HG02642 (cell line): ENCODE measurements around the gene JAG2.

Source experiments
- ATAC-seq: cut with Tn5 transposase; IDR thresholded peaks from one replicate; pipeline ENCODE4 v1.9.1; 2021; ENCODE audit warnings: mild to moderate bottlenecking; ENCODE audit not compliant: unreplicated experiment, poor library complexity

Gene JAG2

DNA sequence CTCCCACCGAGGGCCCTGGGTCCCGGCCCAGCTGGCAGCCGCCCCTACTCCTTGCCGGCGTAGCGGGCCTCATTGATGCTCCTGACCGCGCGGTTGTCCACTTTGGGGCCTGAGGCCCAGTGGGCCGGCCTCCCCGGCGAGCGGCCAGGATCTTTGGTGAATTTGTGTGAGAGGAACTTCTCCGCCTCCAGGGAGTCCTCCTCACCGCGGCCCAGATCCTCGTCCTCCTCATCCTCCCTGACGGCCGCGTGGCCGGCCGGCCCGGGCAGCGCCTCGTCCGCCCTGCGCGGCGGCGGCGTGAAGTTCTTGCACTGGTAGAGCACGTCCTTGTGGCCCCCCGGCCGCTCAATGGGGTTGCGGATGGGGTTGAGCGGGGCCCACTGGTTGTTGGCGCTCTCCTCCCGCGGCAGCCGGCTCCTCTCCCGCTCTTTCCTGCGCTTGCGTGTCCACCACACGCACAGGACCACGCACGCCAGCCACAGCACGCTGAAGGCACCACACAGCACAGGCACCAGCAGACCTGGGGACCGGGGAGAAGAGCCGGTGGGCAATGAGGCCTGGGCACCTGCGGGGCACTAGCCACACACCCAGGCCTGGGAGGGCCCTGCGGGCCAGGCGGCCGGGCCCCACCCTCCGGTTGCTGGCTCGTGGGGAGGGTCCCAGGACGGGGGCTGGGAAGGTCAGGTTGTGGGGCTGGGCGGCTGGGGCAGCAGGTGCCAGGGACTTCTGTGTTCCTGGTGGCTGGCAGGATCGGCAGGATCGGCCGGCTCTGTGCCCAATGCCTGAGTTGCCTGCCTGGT lies 25.7 kb downstream of the JAG2 start:
- no peak for ATAC-seq

DNA sequence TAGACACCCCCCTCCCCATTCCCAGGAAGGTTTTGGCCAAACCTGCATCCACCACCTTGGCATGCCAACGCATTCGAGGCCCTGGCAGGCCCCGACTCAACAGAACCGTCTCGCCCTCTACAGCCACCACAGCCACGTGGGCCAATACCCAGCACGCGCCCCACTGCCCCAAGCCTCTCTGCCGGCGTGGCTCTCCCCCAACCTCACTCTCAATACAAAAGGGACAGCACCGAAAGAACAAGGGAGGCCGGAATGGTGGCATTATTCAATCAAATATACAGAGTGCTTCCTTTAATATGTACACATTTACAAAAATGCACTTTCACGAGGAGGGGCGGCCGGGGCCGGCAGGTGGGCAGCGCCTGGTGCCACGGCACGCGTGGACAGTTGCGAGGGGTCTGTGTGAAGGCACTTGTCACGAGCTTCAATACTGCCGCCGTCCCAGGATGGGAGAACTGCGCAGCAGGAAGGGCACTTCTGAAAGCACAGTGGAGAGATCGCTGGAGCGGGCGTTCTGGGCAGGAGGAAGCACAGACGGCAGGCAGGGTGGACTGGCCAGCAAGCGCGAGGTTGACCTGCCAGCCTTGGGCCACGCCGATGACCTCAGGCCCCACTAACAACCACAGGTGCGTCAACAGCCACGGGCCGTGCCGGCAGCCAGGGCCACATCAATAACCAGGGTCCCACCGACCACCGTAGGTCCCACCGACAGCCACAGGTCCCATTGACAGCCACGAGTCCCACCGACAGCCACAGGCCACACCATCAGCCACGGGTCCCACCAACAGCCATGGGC lies 26.9 kb downstream of the JAG2 start:
- ATAC-seq, result no peak

DNA sequence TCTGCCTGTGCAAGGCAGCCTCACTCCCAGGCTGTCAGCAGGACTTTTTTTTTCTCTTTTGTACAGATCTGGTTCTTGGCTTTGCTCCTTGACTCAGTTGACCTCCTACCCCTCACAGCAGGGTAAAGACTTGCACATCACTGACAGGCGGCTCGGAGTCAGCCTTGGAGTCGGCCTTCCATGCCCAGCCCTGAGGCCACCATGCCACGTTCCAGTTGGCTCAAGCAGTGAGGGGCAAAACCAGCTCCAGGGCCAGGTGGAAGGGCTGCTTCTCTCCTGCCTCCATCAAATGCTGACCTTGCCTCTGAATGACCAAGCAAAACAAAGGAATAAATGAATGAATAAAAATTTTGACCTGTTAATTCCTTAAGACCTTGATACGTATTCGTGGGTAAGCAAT lies 27.6 kb downstream of the JAG2 start:
- ATAC-seq, result no peak

DNA sequence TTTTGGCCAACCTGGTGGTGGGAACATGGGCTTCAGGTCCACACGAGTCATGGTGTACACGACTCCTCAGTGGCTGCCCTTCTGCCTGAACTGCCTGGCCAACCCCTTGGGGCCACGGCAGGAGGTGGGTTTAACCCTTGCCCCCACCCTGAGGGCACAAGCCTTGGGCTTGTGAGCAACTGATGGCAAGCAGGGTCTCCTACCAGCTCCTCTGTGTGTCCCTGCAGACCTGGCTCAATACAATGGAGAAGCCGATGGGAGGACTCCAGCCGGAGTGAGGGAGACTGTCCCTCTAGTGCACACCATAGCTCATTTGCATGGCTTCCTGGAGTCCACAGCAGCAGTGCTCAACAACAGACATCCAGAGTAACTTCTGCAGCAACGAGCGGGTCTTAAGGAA lies 28.0 kb downstream of the JAG2 start:
- no peak for ATAC-seq

DNA sequence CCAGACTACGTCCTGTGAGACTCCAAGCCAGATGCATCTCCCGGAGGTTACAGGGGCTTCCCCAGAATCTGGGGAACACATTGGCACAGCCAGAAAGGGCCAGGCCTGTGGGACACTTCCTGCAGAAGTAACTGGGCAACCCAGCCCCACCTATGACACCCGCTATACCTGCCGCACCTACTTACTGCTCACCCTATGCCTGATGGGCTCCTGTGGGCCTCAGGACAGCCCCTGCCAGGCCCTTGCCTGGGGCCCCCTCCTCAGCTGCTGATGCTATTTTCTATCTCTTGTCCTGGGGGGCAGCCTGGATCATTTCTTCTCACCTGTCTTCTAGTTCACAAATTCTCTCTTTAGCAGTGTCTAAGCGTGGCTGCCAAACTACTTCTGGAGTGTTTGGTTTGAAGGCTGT lies 28.7 kb downstream of the JAG2 start:
- ATAC-seq, result no peak

DNA sequence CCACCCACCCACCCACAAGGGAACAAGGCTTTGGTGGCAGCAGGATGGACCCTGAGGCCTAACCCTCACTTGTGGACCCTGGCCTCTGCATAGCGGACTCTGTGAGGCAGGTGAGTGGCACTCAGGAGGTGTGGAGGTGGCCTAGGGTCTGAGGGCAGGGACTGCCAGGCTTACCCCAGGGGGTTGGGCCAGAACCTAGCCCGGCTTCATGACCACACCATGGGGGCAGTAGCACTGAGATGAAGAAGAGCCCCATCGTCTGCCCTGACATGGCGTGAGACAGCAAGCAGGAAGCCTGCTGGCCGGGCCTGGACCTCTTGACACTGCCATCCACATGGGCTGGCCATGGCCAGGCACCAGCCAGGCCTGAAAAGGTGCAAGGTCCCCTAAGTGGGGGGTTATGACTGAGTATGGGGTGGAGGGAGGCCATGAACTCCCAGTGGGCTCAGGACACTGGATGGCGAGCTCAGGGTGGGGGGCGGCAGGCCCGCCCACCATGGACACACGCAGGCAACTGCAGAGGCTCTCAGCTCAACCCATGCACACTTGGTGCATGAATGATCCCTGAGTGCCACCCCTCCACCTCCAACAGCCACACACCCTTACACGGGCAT lies 29.3 kb downstream of the JAG2 start:
- no peak for ATAC-seq

DNA sequence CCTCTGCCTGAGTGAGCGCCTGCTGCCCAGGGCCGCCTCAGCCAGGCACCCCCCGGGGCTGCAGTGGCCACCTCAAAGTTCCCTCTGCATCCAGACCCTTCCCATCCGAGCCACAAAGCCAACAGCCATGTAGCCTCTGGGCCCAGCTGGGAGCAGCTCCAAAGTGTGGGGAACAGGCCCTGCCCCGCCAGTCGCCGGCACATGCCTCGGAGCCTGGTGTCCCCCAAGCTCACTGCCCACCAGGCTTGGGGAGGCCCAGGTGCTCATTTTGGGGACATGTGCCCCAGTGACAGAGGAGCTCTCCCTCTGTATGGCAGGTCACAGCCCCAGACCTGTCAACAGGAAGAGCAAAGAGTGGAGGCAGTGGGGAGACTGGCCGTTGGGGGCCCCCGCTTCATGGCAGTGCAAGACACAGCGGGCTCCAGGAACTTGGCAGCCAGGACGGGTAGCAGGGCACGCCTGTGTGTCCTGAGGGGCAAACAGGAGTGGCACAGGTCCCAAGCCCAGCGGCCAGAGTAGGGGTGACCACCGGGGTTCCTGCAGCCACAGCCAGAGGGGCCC lies 29.9 kb downstream of the JAG2 start:
- ATAC-seq, result no peak

DNA sequence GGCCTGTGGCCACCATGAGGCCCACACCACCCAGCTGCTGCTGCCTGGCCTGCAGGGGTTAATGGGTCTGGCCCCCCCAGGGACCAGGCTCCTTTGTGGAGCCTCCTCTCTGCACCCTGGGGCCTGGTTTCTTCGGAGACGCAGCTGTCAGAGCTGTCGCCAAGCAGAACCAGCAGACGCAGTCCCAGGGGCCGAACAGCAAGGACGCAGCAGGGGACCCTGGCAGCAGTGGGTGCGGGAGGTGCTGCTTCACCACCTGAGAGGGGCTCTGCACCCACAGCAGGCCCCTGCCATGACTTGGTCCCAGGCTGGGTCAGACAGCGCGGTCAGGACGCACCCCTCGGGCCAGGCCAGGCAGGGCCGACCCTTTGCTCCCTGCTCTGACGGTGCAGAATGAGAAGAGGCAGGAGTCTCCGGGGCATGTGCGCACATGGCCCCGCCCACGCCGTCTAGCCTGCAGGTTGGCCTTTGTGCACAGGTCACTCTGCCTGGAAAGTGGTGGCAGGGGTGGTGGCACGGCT lies 30.5 kb downstream of the JAG2 start:
- no peak for ATAC-seq

DNA sequence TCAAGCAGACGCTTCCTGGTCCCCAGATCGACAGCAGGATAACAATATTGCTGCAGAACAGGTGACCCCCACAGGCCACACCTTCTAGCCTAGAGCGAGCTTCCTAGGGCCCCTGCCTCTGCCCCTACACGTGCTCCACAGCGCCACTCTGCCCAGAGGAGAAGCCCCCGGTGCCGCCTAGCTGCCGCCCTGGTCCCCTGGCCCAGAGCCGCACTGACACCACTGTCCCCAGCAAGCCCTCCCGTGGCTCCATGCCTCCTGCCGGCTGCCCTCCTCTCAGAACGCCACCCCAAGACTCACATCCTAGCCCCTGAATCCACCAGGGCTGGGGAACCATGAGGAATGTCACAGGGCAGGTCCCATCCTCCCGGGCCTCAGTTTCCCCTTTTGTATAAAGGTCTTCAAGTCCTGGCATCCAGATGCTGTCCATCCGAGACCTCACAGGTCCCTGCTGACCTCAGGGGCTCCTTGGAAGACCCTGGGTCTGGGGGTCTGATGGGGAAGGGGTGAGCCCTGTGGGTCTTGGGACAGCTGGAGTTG lies 31.0 kb downstream of the JAG2 start:
- no peak for ATAC-seq

DNA sequence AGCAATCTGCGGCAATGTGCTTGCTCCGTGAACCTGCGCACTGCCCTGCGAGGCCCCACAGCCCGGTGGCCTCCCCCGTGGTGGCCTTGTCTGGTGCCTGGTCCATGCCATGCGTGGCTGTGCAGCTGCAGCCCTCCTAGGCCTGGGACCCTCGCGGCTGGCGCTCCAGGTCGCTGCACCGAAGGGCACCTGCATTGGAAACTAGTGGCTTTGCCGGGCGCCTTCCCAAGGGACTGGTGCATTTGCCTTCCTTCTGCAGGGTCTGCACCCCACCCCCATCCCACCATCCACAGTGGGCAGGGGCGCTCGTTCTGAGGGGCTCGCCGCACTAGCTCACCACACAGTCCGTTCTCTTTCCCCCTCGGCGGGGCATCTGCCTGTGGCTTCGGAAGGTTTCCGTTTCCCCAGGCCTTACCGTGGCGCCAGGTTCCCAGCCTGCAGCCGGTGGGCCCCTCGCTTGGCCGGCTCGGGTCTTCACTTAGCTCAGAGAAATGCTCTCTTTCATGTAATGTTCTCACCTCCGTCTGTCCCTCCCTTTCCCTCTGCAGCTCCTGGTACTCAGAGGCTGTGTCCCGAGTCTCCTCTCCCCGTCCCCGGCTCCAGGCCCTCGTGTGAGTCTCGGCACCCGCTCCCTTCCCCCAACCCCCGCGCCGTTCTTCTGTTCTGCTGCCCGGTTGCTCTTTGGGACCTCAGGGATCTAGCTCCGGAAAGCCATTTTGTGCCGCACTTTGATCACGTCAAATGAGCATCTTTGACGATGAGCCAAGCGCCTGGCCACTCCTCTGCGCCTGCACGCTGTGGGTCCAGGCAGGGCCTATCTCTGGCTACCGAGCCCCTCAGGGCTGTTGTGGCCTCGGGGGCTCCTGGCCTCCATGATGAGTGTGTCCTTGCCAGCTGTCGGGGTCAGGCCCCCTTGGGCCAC lies 31.9 kb downstream of the JAG2 start:
- no peak for ATAC-seq

DNA sequence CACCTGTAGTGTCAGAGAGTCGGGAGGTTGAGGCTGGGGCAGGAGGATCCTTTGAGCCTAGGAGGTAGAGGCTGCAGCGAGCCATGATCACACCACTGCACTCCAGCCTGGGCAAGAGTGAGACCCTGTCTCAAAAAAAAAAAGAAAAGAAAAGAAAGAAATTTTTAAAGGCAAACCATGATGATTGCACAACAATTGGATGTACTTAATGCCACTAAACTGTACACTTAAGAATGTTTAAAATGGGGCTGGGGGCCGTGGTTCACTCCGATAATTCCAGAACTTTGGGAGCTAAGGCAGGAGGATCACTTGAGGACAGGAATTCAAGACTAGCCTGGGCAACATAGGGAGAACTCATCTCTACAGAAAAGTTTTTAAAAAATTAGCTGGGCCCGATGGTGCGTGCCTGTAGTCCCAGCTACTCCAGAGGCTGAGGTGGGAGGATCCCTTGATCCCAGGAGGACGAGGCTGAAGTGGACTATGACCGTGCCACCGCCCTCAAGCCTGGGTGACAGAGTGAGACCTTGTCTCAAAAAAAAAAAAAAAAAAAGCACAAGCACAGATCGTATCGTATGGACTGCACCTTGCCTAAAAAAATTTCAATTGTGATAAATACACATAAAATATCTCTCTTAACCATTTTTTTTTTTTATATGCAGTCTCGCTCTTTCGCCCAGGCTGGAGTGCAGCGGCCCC lies 32.7 kb downstream of the JAG2 start:
- no peak for ATAC-seq

DNA sequence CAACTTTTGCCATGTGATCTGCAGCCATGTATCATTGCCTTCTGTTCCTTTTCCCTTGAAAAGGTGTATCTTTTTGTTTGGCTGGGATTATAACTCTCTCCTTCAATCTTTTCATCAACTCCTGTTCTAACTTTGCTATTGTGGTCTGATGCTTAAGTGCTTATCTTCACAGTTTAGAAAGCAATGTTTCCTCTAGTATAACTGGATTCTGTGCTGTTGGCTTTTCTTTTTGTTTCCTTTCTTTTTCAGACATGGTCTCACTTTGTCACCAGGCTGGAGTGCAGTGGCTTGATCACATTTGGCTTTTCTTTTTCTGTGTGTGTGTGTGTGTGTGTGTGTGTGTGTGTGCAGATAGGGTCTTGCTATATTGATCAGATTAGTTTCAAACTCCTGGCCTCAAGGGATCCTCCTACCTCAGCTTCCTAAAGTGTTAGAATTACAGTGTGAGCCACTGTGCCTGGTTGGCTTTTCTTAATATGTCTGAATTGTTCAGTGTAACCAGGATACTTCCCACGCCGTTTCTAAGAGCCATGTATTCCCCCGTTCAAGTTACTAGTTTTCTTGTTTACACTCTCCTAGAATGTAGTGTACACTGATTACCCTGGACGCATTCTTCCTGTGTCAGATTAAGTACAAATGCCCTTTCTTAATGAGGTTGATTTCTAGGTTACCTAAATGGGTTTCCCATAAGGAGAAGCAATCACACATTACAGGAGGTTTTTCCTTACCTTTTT lies 35.5 kb downstream of the JAG2 start:
- ATAC-seq, result no peak

DNA sequence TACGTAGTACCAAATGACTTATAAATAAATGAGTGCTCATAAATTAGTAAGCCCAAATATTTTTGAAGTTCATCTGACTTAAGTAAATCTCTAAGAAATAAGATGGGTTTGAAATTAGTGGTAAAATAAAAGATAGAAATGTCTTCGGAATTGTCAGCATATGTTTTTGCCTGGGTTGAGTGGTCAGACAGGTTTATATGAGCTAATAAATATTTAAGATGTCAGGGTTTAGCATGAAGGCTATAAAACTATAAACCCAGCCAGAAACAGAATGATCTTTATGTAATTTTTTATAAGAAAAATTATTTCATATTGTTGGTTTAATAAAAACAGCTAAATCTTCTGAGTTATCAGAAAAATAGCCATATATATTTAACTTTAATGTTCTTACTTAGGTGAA lies 37.3 kb downstream of the JAG2 start:
- no peak for ATAC-seq

DNA sequence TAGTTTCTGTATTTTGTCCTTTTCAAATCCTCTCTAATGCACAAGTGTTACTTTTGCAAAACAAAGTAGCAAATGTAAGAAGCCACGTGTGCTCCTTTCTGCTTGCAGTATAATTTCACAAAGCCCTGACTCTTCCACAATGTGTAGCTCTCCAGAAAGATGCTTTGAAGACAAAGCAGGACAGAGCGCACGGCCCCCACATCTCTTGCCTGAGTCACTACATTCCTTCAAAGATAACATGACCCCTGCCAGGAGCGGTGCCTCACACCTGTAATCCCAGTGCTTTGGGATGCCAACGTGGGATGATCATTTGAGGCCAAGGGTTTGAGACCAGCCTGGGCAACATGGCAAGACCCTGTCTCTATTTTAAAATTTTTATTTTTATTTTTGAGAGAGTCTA lies 40.5 kb downstream of the JAG2 start:
- ATAC-seq, result no peak

DNA sequence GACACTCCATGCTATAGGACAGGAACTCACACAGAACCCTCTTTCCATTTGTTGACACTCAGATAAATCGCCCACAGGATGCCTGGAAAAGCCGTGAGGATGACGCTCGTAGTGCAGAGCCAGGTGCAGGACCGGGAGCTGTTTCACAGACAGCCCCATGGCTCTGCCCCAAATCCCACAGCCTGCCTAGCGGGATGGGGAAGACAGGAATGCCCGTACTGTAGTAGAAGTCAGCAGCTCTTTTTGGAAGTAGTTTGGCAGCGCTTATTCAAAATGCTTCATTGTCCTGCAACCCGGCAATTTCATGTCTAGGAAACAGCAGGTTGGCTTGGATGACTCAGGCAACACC lies 41.6 kb downstream of the JAG2 start:
- ATAC-seq, result no peak

DNA sequence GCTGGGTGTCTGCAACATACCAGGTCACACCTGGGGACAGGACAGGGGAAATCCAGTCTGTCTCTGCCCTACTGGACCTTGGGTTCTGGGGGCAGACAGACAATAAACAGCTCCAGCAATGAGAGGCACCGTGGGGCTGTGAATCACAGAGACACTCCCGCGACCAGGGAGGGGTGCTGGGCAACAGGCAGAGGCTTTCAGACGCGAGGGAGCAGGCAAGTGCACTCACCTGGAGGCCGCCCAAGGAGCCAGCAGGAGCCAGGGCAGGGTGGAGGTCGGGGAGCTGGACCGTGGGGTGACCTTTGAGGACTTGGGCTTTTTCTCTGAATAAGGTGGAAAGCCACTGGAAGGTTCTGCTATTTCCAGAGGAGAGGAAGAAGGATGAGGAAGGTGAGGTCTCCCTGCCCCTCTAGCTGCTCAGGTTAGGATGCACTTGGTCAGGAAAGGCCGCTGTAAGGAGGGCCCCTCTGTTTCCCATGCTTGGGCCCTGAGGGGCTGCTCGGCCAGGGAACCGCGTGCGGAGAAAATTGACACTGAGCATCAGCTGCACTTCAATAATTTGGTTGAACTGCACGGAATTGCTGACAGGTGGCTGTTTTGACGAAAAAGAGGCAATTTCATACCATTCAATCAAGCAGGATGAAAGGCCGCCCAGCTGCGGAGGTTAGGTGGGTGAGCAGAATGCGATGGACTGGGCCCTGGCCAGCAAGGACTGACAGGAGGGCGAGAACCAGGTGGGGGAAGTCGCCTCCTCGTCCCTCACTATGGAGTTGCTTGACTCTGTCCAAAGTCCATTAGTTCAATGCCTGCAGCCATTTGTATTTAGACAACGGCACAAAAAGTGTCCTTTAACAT lies 42.2 kb downstream of the JAG2 start:
- ATAC-seq, result no peak

DNA sequence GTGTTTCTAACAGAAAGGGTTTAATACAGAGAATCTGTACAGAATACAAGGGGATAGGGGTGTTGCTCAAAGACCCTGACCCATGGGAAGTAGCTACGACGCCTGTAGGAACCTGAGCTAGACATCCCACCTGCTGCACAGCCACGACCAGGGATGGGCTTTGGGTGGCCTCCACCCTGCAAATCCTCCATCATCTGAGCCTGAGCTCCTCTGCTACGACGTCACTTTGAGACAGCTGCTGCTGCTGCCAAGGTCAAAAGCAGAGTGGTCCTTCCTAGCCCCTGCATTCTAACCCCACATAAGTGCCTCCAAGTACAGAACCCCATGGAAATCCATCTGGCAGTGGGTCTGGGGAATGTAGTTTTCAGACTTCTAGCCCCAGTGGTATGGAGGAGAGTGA lies 43.8 kb downstream of the JAG2 start:
- no peak for ATAC-seq
